Thyroid gland (tissue), 4 donors: ENCODE results near the gene CEBPB. TPM values are rescaled to one million over a fixed set of nuclear protein-coding genes. Genes with fewer than 3 reads are reported as not detected.

Experiments used
- DNase-seq, 2 donors: peaks; one replicate each; pipeline ENCODE4 v3.0.0-alpha.2; 2019
- H3K27ac ChIP-seq, 3 donors: fragments of 200-600 bp; sonication (generic); 1 replicate in 2 of 3; 2 replicates in 1 of 3; pipeline ENCODE4 v1.5.1; 2016 to 2019; ENCODE audit warnings: mild to moderate bottlenecking in 1 of 3, moderate library complexity in 1 of 3
- H3K27me3 ChIP-seq: fragments of 200-600 bp; sonication (generic); one replicate; pipeline ENCODE4 v1.5.1; 2019
- H3K36me3 ChIP-seq, 2 donors: fragments of 200-600 bp; sonication (generic); one replicate each; pipeline ENCODE4 v1.5.1; 2016 to 2019
- H3K4me1 ChIP-seq, 2 donors: fragments of 200-600 bp; sonication (generic); one replicate each; pipeline ENCODE4 v1.5.1; 2017 to 2019
- H3K4me3 ChIP-seq, 3 donors: fragments of 200-600 bp; sonication (generic); replicated peaks in 1 of 3; 1 replicate in 2 of 3; 2 replicates in 1 of 3; pipeline ENCODE4 v1.5.1; 2016; ENCODE audit warnings: mild to moderate bottlenecking in 1 of 3
- H3K9me3 ChIP-seq: fragments of 200-600 bp; sonication (generic); one replicate; pipeline ENCODE4 v1.5.1; 2017
- CTCF ChIP-seq, 6 experiments: fragments of 200-600 bp in 3 of 6; fragments of 450-650 bp in 3 of 6; sonication (generic) in 3 of 6; IDR thresholded peaks; one replicate each; pipeline ENCODE4 v1.5.1; 2016 to 2019; ENCODE audit warnings: antibody characterized with exemption in 6 of 6, mild to moderate bottlenecking in 2 of 6, inconsistent platforms in 1 of 6, moderate library complexity in 1 of 6
- POLR2A ChIP-seq, 2 donors: fragments of 450-650 bp; IDR thresholded peaks; one replicate each; pipeline ENCODE4 v1.6.1; 2017; ENCODE audit warnings: antibody characterized with exemption in 2 of 2, mild to moderate bottlenecking in 2 of 2, moderate library complexity in 1 of 2
- WGBS, 2 donors: methylation state at CpG; one replicate each; pipeline ENCODE4 v1.1.5; 2017; 5-methylcytosine and 5-hydroxymethylcytosine counted together
- intact Hi-C: fragments of 100-400 bp; cut with DNase I; formaldehyde crosslinking; loops from one replicate; pipeline ENCODE4 v1.15.1; 2023
- total RNA-seq, 4 donors: library from RNA; depleted of rRNA; stranded (reverse); fragments of >200 nt; gene quantifications; one replicate each; pipeline ENCODE4 v1.2.3, GENCODE V29; 2016

Gene CEBPB
- total RNA-seq, 4 donors from 2014 or later = 61.7 to 132 (median 104) TPM

GRCh38 chr20:50230871-50231560, 40.4 kb downstream of the CEBPB start:
- H3K4me3 ChIP-seq = no peak overlapping the region
- peaks cover 0 to 19% of the 10 kb centered on the region in 2 donors for H3K4me1 ChIP-seq
- H3K9me3 ChIP-seq = no peaks in the 10 kb centered on the region
- no peaks in the 10 kb centered on the region for H3K27me3 ChIP-seq
- no peaks in the 10 kb centered on the region for H3K36me3 ChIP-seq
- DNase-seq = no peak
- TF ChIP-seq CTCF (IDR thresholded peaks at IDR 0.05) = no peak
- intact Hi-C loops = no loop called here
- 90% methylated on average over 9 of the region's 9 CpGs for WGBS, 2 donors
- H3K27ac ChIP-seq = no peak overlapping the region

- no peaks in the 10 kb centered on the region for H3K27me3 ChIP-seq
- peaks cover 0 to 11% of the 10 kb centered on the region in 2 donors for H3K4me1 ChIP-seq
- H3K27ac ChIP-seq = no peak overlapping the region
- no peak for DNase-seq
- intact Hi-C loops = no loop called here
- 87 to 96% methylated on average over 6 of the region's 6 CpGs for WGBS, 2 donors
- H3K36me3 ChIP-seq = no peaks in the 10 kb centered on the region
- TF ChIP-seq POLR2A (IDR thresholded peaks at IDR 0.05) (no peak), CTCF (IDR thresholded peaks at IDR 0.05) (no peak)
- H3K9me3 ChIP-seq = no peaks in the 10 kb centered on the region
- H3K4me3 ChIP-seq = no peak overlapping the region
Observed at GRCh38 chr20:50231854-50232253, 41.2 kb downstream of the CEBPB start.

GRCh38 chr20:50232651-50233324, 42.2 kb downstream of the CEBPB start:
- Histone ChIP-seq H3K9me3 (no peaks in the 10 kb centered on the region), H3K27me3 (no peaks in the 10 kb centered on the region), H3K27ac (no peak overlapping the region), H3K36me3 (no peaks in the 10 kb centered on the region), H3K4me1 (peaks cover 0 to 10% of the 10 kb centered on the region in 2 donors), H3K4me3 (no peak overlapping the region)
- 90% methylated on average over 7 of the region's 7 CpGs for WGBS, 2 donors
- no peak for DNase-seq
- intact Hi-C loops = no loop called here
- TF ChIP-seq POLR2A (IDR thresholded peaks at IDR 0.05) (no peak), CTCF (IDR thresholded peaks at IDR 0.05) (no peak)

GRCh38 chr20:50233325-50234212, 42.9 kb downstream of the CEBPB start:
- no peak overlapping the region for H3K4me3 ChIP-seq
- H3K4me1 ChIP-seq = peaks cover 0 to 10% of the 10 kb centered on the region in 2 donors
- DNase-seq = no peak
- H3K36me3 ChIP-seq = no peaks in the 10 kb centered on the region
- no peak for TF ChIP-seq POLR2A (IDR thresholded peaks at IDR 0.05)
- no peak for TF ChIP-seq CTCF (IDR thresholded peaks at IDR 0.05)
- H3K27me3 ChIP-seq = no peaks in the 10 kb centered on the region
- no peak overlapping the region for H3K27ac ChIP-seq
- intact Hi-C loops = no loop called here
- no peaks in the 10 kb centered on the region for H3K9me3 ChIP-seq
- 63 to 75% methylated on average over 7 to 12 of the region's 19 CpGs for WGBS, 2 donors
